H1 (cell line): ENCODE measurements around the gene TRAPPC13. TPM values are rescaled to one million over a fixed set of nuclear protein-coding genes. Genes with fewer than 3 reads are reported as not detected.

Experiments used
- CTCF ChIA-PET: fragments of 300-600 bp; sonication (Branson Sonifier 250); formaldehyde crosslinking; loops from one replicate; lab custom pipeline; 2021; ENCODE audit not compliant: partially characterized antibody; lab: Charles Lee
- POLR2A ChIA-PET: fragments of 300-600 bp; sonication (Branson Sonifier 250); formaldehyde crosslinking; loops from one replicate; lab custom pipeline; 2021; ENCODE audit warnings: inconsistent platforms; ENCODE audit not compliant: partially characterized antibody; lab: Charles Lee
- DNase-seq, 2 experiments: peaks; one replicate each; pipeline versions ENCODE4 v3.0.0 to v3.0.0-alpha.2; 2010 to 2022; ENCODE audit warnings: low spot score in 2 of 2, low read depth in 1 of 2, mixed read lengths in 1 of 2
- FAIRE-seq: peaks from 2 replicates; lab custom pipeline; 2011; peaks lifted over from hg19 to GRCh38; lab: Jason Lieb, UNC
- H2AFZ ChIP-seq: 2 replicates; pipeline ENCODE4 v1.8.1; 2012; ENCODE audit warnings: low read length, inconsistent platforms
- H2AK5ac ChIP-seq: 2 replicates; pipeline ENCODE4 v1.6.1; 2013; ENCODE audit warnings: low read depth, low read length
- H2BK120ac ChIP-seq: replicated peaks from 2 replicates; pipeline ENCODE3; 2013; ENCODE audit warnings: low read depth, low read length, inconsistent platforms
- H2BK12ac ChIP-seq: 2 replicates; pipeline ENCODE4 v1.6.1; 2013; ENCODE audit warnings: low read depth, low read length
- H2BK15ac ChIP-seq: 2 replicates; pipeline ENCODE4 v1.6.1; 2013; ENCODE audit warnings: low read length
- H2BK20ac ChIP-seq: 2 replicates; pipeline ENCODE4 v1.6.1; 2013; ENCODE audit warnings: low read length
- H2BK5ac ChIP-seq: 2 replicates; pipeline ENCODE4 v1.6.1; 2013; ENCODE audit warnings: low read depth, low read length
- H3K14ac ChIP-seq: 2 replicates; pipeline ENCODE4 v1.6.1; 2013; ENCODE audit warnings: inconsistent platforms; ENCODE audit not compliant: insufficient read length
- H3K18ac ChIP-seq: 2 replicates; pipeline ENCODE4 v1.6.1; 2013; ENCODE audit warnings: low read length; ENCODE audit errors: extremely low read depth
- H3K23ac ChIP-seq: 2 replicates; pipeline ENCODE4 v1.6.1; 2013; ENCODE audit warnings: inconsistent platforms; ENCODE audit not compliant: insufficient read length
- H3K23me2 ChIP-seq: 2 replicates; pipeline ENCODE4 v1.6.1; 2013; ENCODE audit warnings: low read depth, low read length
- H3K27ac ChIP-seq: 2 replicates; pipeline ENCODE4 v1.6.1; 2011; ENCODE audit warnings: low read depth, low read length, inconsistent platforms
- H3K27me3 ChIP-seq, 4 experiments: replicated peaks in 1 of 4; 1 replicate in 1 of 4; 2 replicates in 3 of 4; pipeline versions ENCODE4 v1.6.1 to v1.8.1; 2011 to 2013; ENCODE audit warnings: low read length in 3 of 4, mild to moderate bottlenecking in 3 of 4, inconsistent platforms in 2 of 4, mixed read lengths in 2 of 4, moderate library complexity in 1 of 4; ENCODE audit not compliant: control insufficient read depth in 3 of 4, insufficient read depth in 3 of 4; ENCODE audit errors: extremely low read depth in 1 of 4
- H3K36me3 ChIP-seq, 4 experiments: 2 replicates each; pipeline versions ENCODE4 v1.6.1 to v1.8.1; 2011 to 2013; ENCODE audit warnings: mild to moderate bottlenecking in 4 of 4, low read length in 3 of 4, moderate library complexity in 2 of 4, control low read depth in 1 of 4, inconsistent platforms in 1 of 4; ENCODE audit not compliant: insufficient read depth in 4 of 4, control insufficient read depth in 2 of 4
- H3K4ac ChIP-seq: replicated peaks from 2 replicates; pipeline ENCODE3; 2013; ENCODE audit warnings: low read length, low read depth, mixed read lengths, inconsistent platforms; ENCODE audit not compliant: insufficient read length
- H3K4me1 ChIP-seq, 4 experiments: replicated peaks in 1 of 4; 1 replicate in 1 of 4; 2 replicates in 3 of 4; pipeline versions ENCODE4 v1.6.1 to v1.8.1; 2011 to 2013; ENCODE audit warnings: low read length in 3 of 4, inconsistent platforms in 2 of 4, mixed read lengths in 1 of 4; ENCODE audit not compliant: insufficient read depth in 4 of 4, control insufficient read depth in 3 of 4
- H3K4me2 ChIP-seq, 2 experiments: 2 replicates each; pipeline versions ENCODE4 v1.6.1 to v1.8.1; 2011 to 2013; ENCODE audit warnings: low read depth in 2 of 2, low read length in 2 of 2, control low read depth in 1 of 2, inconsistent platforms in 1 of 2, mild to moderate bottlenecking in 1 of 2; ENCODE audit not compliant: insufficient read depth in 1 of 2
- H3K4me3 ChIP-seq, 4 experiments: fragments of 200-600, 300-600 bp in 1 of 4; sonication (generic), shearing (Covaris generic), sonication (Bioruptor Twin) in 1 of 4; 2 replicates each; pipeline versions ENCODE4 v1.5.1 to v1.8.1; 2011 to 2016; ENCODE audit warnings: low read length in 4 of 4, low read depth in 3 of 4, control low read depth in 2 of 4, inconsistent platforms in 2 of 4, mild to moderate bottlenecking in 2 of 4, mixed read lengths in 1 of 4, moderate library complexity in 1 of 4; ENCODE audit not compliant: insufficient read depth in 2 of 4; ENCODE audit errors: extremely low read depth in 1 of 4
- H3K56ac ChIP-seq: replicated peaks from 2 replicates; pipeline ENCODE3; 2013; ENCODE audit warnings: low read depth, mild to moderate bottlenecking, mixed read lengths, low read length, inconsistent platforms; ENCODE audit not compliant: insufficient read length
- H3K79me1 ChIP-seq: 2 replicates; pipeline ENCODE4 v1.6.1; 2013; ENCODE audit warnings: low read depth, low read length, control low read depth
- H3K79me2 ChIP-seq, 2 experiments: 2 replicates each; pipeline versions ENCODE4 v1.6.1 to v1.8.1; 2012 to 2013; ENCODE audit warnings: low read length in 2 of 2, mild to moderate bottlenecking in 2 of 2, inconsistent platforms in 1 of 2; ENCODE audit not compliant: insufficient read depth in 2 of 2, control insufficient read depth in 1 of 2
- H3K9ac ChIP-seq, 4 experiments: replicated peaks in 1 of 4; 1 replicate in 1 of 4; 2 replicates in 3 of 4; pipeline versions ENCODE4 v1.6.1 to v1.8.1; 2011 to 2013; ENCODE audit warnings: low read depth in 3 of 4, low read length in 3 of 4, control low read depth in 2 of 4, mild to moderate bottlenecking in 2 of 4, moderate library complexity in 2 of 4, inconsistent platforms in 1 of 4; ENCODE audit errors: extremely low read depth in 1 of 4
- H3K9me3 ChIP-seq, 2 experiments: 2 replicates each; pipeline versions ENCODE4 v1.6.1 to v1.8.1; 2012 to 2013; ENCODE audit warnings: mild to moderate bottlenecking in 2 of 2, moderate library complexity in 2 of 2, control low read depth in 1 of 2, inconsistent platforms in 1 of 2, low read depth in 1 of 2, low read length in 1 of 2, mixed read lengths in 1 of 2; ENCODE audit not compliant: insufficient read depth in 2 of 2
- H4K20me1 ChIP-seq, 2 experiments: replicated peaks in 1 of 2; 2 replicates each; pipeline versions ENCODE3 to v1.8.1; 2011 to 2013; ENCODE audit warnings: inconsistent platforms in 2 of 2, low read length in 2 of 2, mild to moderate bottlenecking in 1 of 2; ENCODE audit not compliant: insufficient read depth in 2 of 2, control insufficient read depth in 1 of 2
- H4K5ac ChIP-seq: 2 replicates; pipeline ENCODE4 v1.6.1; 2013; ENCODE audit warnings: low read length, low read depth, mixed read lengths, inconsistent platforms; ENCODE audit not compliant: insufficient read length
- H4K8ac ChIP-seq: 2 replicates; pipeline ENCODE4 v1.8.0; 2013; ENCODE audit warnings: mild to moderate bottlenecking, moderate library complexity, low read length, inconsistent platforms; ENCODE audit not compliant: insufficient read depth; ENCODE audit errors: extremely low read depth
- H4K91ac ChIP-seq: replicated peaks from 2 replicates; pipeline ENCODE3; 2013; ENCODE audit warnings: low read length, mixed read lengths, inconsistent platforms; ENCODE audit not compliant: insufficient read length
- SAP30 ChIP-seq: fragments of 300-600 bp; sonication (generic); IDR thresholded peaks from 2 replicates; pipeline ENCODE4 v1.7.1; 2012; ENCODE audit warnings: low read length, moderate library complexity, mild to moderate bottlenecking, inconsistent platforms; ENCODE audit not compliant: insufficient read depth, insufficient replicate concordance
- WGBS, 2 experiments: shearing (Covaris generic) in 1 of 2; methylation state at CpG; one replicate each; pipeline versions ENCODE4 v1.1.6 to v1.1.7; 2013 to 2015; ENCODE audit warnings: low lambda C conversion rate in 2 of 2, mixed read lengths in 2 of 2, inconsistent platforms in 1 of 2, low coverage in 1 of 2, missing lambda C conversion rate in 1 of 2; ENCODE audit not compliant: insufficient replicate concordance in 2 of 2, insufficient coverage in 1 of 2, insufficient read length in 1 of 2; ENCODE audit errors: extremely low coverage in 1 of 2, missing lambda C conversion rate in 1 of 2; 5-methylcytosine and 5-hydroxymethylcytosine counted together
- polyA plus RNA-seq, 7 experiments: library from polyadenylated mRNA; depleted of rRNA in 3 of 7; stranded (reverse) in 5 of 7; unstranded in 2 of 7; fragments of >200 nt in 5 of 7; fragments of 200-250 nt in 2 of 7; gene quantifications; 1 replicate in 5 of 7; 2 replicates in 1 of 7; 4 replicates in 1 of 7; pipeline versions ENCODE4 v1.2.1 to v1.2.3, GENCODE V29; 2011 to 2013; ENCODE audit warnings: missing spikeins in 2 of 7, mixed read lengths in 2 of 7
- total RNA-seq: library from RNA; stranded (reverse); fragmentation: NEBNext Ultra II Directional; extraction: Animal tissue kit (Norgen Biotek cat#: 25700); gene quantifications from 2 replicates; pipeline ENCODE4 v1.2.1, GENCODE V29; 2021

Gene TRAPPC13
- total and polyA plus RNA-seq, 2 of the 8 experiments (the other 6 are each of a cell fraction or from before 2014, with no cell fraction given) = 6.3 to 16.8 TPM

- no peak overlapping the region for H3K18ac ChIP-seq
- H3K9ac ChIP-seq = no peak overlapping the region
- H4K91ac ChIP-seq = no peak overlapping the region
- peaks cover 0 to 2% of the 10 kb centered on the region in 2 experiments for H4K20me1 ChIP-seq
- H3K4me3 ChIP-seq = no peak overlapping the region
- H4K8ac ChIP-seq = no peak overlapping the region
- H3K23ac ChIP-seq = no peak overlapping the region
- no peak overlapping the region for H3K4ac ChIP-seq
- H3K4me1 ChIP-seq = peaks cover 0 to 7% (median 2%) of the 10 kb centered on the region in 4 experiments; a peak in 2 of 7 replicates
- no peaks in the 10 kb centered on the region for H3K27me3 ChIP-seq
- no peak overlapping the region for H2BK15ac ChIP-seq
- WGBS, 2 experiments = 23 to 76% methylated on average over 1 to 2 of the region's 2 CpGs
- H2BK20ac ChIP-seq = no peak overlapping the region
- H3K79me1 ChIP-seq = no peaks in the 10 kb centered on the region
- H3K9me3 ChIP-seq = no peaks in the 10 kb centered on the region
- no peak overlapping the region for H2AFZ ChIP-seq
- no peaks in the 10 kb centered on the region; the same call in 1 of the 2 replicates for H3K23me2 ChIP-seq
- H2AK5ac ChIP-seq = no peak overlapping the region
- no peak overlapping the region for H3K27ac ChIP-seq
- TF ChIP-seq SAP30 = no peak
- peaks cover 0 to 4% (median 1%) of the 10 kb centered on the region in 4 experiments; a peak in 2 of 8 replicates for H3K36me3 ChIP-seq
- no peak overlapping the region for H3K4me2 ChIP-seq
- no peak overlapping the region for H4K5ac ChIP-seq
- ChIA-PET POLR2A (no interaction called here), CTCF (no interaction called here)
- no peak overlapping the region for H2BK5ac ChIP-seq
- no peak overlapping the region for H2BK120ac ChIP-seq
- H3K79me2 ChIP-seq = no peaks in the 10 kb centered on the region
- no peak overlapping the region for H3K56ac ChIP-seq
- no peak for FAIRE-seq
- H3K14ac ChIP-seq = no peak overlapping the region
- H2BK12ac ChIP-seq = no peak overlapping the region
- DNase-seq = no peak
These were observed 68.3 kb downstream of the TRAPPC13 start for GRCh38 chr5:65693121-65693520.
